ENCODE measurements around the gene PHACTR2.

Gene PHACTR2

GRCh38 chr6:143675946-143676345 is 1.8 kb upstream of the PHACTR2 start:
- no peak for DNase-seq

DNA sequence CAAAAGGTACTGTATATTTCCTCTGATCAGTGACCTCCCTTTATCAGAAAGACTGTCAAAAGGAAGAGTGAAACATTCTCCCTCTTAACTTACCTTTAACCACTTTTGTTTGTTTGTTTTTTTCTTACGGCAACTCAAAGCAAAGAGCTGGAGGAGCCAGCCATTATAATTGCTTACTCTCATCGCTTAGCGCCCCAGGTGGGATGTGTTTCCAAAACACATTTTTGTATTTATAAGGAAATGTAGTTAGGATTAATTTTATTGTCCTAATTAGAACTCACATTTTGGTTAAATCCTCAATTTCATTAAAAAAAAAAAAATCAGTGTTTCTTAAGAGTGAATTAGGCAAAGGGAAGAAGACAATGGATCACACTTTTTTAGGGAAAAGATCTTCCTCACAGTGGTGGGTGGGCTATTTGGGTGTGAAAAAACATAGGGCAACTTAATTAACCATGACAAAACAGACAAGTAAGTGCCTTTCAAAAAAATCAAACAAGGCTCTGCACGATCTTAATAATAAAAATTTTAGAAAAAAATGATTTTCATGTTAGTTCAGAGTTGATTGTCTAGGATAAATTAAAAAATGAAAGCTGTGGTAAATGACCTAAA is 1.2 kb upstream of the PHACTR2 start:
- no peak for DNase-seq

DNA sequence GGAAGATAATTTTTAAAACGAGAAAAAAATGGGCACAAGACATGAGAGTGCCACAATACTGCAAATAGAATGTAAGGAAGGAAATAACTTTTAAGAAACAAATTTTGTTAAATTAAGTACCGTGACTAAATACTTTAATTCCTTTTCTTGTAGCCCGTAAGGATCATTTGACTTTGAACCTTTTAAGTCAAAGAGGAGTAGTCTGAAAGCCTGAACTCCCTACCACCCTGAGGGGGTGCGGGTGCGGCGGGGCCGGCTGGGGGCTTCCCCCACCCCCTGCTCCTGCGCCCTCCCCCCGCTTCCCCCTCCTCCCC is 231 bp upstream of the PHACTR2 start:
- no peak for DNase-seq

- DNase-seq = no peak
Measured at GRCh38 chr6:143679041-143679440, 1.3 kb downstream of the PHACTR2 start.

DNA sequence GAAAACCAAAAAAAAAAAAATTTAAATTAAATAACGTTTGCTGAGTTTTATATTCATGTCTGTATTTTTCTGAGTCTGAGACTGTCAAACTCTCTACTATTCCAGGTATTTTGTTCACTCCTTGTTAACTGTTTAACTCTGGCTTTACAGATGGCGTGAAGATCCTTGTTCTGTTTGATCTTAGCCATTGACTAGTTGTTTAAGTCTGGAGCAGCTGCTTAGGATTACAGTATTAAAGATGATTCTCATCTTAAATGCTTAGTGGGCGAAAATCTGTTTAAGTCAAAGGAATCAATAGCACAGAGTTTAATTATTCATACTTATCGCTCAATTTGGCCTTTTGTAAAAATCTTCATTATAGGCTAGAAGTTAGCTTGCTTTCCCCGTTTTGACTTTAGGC is 2.4 kb downstream of the PHACTR2 start:
- no peak for DNase-seq

DNA sequence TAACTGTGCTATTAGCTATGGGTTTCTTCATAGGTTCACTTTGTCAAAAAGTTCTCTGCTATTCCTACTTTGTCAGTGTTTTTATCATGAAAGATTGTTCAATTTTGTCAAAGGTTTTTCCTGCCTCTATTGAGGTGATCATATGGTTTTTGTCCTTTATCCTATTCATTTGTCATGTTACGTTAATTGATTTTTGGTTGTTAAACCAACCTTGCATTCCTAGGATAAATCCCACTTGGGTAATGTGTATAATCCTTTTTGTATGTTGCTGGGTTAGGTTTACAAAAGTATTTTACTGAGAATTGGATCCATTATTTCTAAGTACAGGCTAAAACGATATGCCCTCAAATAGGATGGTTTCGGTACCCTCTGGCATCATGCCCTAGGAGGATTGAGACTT is 5.0 kb downstream of the PHACTR2 start:
- no peak for DNase-seq

GRCh38 chr6:143684486-143684885 is 6.7 kb downstream of the PHACTR2 start:
- no peak for DNase-seq

DNA sequence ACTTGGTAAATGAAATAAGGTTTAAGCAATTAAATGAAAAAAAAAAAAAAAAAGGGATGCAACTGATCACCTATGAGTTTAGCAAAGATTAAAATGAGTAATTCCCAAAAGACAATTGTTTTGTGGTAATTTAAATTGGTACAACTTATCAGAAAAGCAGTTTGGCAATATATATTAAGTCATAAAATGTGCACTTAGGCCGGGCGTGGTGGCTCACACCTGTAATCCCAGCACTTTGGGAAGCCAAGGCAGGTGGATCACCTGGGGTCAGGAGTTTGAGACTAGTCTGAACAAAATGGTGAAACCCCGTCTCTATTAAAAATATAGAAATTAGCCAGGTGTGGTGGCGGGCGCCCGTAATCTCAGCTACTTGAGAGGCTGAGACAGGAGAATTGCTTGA is 7.9 kb downstream of the PHACTR2 start:
- DNase-seq = no peak

GRCh38 chr6:143687591-143687990 is 9.8 kb downstream of the PHACTR2 start:
- DNase-seq = no peak

DNA sequence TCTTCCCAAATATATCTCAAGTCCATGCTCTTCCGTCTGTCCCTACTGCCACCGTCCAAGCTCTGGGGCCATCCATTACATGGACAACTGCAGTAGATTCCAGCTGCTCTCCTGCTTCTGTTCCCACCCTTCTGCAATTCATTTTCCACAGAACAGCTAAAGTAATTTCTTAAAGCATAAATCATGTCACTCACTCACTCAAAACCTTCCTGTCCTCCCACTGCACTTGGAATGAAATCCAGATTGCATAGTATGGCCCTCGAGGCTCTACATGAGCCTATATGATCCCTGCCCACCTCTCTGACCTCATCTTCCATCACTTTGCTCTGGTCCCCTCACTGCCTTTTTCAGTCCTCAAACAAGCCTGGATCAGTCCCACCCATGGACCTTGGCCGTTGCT is 10.9 kb downstream of the PHACTR2 start:
- DNase-seq = no peak

GRCh38 chr6:143689852-143690251 is 12.1 kb downstream of the PHACTR2 start:
- no peak for DNase-seq

DNA sequence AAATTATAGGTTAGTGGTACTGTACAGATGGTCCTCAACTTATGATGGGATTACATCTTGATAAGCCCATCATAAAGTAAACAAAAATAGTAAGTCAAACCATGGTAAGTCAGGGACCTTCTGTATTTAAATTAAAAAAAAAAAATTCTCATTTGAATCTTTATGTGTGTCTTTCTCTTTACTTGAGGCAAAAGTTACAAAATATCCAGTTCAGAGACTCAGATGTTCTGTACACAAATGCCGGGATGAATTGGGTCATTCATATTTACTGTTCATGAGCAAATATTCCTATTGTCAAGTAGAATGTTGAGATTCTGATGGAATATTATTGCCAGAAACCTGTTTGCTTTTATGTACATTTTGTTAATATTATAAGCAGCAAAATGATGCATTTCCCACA is 13.4 kb downstream of the PHACTR2 start:
- DNase-seq = no peak

GRCh38 chr6:143691900-143692636 is 14.3 kb downstream of the PHACTR2 start:
- DNase-seq = no peak

DNA sequence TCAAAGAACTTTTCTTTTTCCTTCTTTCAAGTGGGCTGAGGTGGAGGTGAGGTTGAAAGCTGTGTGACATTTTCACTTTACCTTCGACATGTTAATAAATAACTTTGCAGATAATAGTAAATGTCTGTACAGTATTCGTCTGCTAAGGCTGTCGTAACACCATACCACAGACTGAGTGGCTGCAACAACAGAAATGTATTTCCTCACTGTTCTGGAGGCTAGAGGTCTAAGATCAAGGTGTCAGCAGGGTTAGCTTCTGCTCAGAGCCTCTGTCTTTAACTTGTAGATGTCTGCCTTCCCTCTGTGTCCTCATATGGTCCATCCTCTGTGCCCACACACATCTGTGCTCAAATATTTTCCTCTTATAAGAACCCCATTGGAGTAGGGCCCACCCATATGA is 14.9 kb downstream of the PHACTR2 start:
- no peak for DNase-seq

DNA sequence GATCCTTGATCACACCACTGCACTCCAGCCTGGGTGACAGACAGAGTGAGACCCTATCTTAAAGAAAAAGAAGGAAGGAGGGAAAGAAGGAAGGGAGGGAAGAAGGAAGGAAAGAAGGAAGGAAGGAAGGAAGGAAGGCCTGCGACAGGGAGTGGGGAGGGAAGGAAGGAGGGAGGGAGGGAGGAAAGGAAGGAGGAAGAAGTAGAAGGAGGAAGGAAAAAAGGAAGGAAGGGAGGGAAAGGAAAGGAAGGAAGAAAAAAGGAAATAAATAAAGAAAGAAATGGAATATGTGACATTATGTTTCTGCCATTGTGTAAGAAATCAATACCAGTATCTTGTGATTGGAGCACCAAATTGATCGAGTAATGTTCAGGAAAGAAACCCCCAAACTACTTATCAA is 16.2 kb downstream of the PHACTR2 start:
- DNase-seq = no peak

- DNase-seq = no peak
Measured at GRCh38 chr6:143694560-143694959, 16.8 kb downstream of the PHACTR2 start.

DNA sequence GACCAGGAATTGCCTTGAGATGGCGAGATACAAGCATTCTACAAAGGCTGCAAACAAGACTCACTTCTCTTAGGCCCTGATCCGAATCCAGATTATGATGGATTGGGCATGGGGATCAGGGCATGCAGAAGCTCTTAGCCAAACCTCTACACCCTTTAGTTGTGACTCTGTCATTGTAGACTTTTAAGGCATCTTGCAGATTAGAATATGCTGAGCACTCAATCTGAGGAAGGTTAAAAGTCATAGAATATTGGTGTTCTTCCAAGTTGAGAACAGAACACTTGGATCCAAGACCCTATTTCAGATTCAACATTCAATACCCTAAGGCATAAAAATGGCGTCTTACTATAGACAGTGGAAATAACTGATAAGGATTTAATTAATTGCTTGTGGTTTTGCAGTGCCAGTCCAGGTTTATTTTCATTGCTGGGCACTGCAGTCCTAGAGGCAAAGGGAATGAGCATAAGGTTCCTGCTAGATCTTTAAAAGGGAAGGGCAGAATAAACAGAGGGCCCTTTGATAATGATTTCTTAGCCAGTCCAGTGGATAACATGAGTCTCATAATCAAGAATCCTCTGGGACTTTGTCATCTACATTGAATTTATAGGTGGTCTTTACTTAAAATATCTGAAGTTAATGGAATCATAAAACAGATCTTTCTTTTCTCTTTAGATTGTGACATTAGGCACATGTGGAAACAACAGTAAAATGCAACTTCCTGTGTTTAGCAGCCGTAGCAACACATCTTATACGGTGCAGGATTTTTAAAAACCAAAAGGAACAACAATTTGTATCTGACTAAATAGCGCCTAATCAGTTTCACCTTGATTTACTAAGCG is 17.6 kb downstream of the PHACTR2 start:
- no peak for DNase-seq

- DNase-seq = no peak
Measured at GRCh38 chr6:143695969-143696663, 18.4 kb downstream of the PHACTR2 start.

DNA sequence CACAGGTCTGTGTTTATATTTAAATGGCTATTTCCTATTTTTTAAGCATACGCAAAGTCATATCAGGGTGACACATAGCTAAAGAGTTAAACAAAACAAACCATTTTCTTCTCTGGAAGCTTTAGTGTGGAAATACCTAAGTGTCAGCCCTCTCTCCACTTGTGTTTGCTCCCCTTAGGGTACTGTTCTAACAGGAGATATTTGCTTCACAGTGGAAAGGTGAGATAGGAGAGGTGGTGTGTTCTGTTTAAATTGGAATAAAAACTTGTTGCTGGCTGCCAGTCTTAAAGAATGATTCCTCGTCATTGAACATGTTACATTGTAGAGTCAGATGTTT is 18.9 kb downstream of the PHACTR2 start:
- no peak for DNase-seq

GRCh38 chr6:143697076-143697800 is 19.5 kb downstream of the PHACTR2 start:
- no peak for DNase-seq

- DNase-seq = no peak
Measured at GRCh38 chr6:143698329-143698728, 20.6 kb downstream of the PHACTR2 start.

GRCh38 chr6:143698759-143699429 is 21.1 kb downstream of the PHACTR2 start:
- DNase-seq = no peak
